Measurements from ENCODE around the gene ACSL1.
"Not testable (repeated sequence)": the region's sequence is repeated elsewhere in the genome, so short reads cannot be mapped to it uniquely, and the experiment has no call there.

The ACSL1 gene

GRCh38 chr4:184839075-184839399 lies 13.3 kb upstream of the ACSL1 start:
- not testable (repeated sequence) for DNase-seq (ENCODE audit: low read depth, low spot score)

GRCh38 chr4:184838249-184839074 lies 12.7 kb upstream of the ACSL1 start:
- no peak for DNase-seq (ENCODE audit: low read depth, low spot score)

- no peak for DNase-seq (ENCODE audit: low read depth, low spot score)
Measured at GRCh38 chr4:184836613-184837012, 10.8 kb upstream of the ACSL1 start.

- no peak for DNase-seq (ENCODE audit: low read depth, low spot score)
Measured at GRCh38 chr4:184833046-184833838, 7.5 kb upstream of the ACSL1 start.

- DNase-seq (ENCODE audit: low read depth, low spot score): no peak
Measured at GRCh38 chr4:184831153-184831552, 5.4 kb upstream of the ACSL1 start.

- no peak for DNase-seq (ENCODE audit: low read depth, low spot score)
Measured at GRCh38 chr4:184826691-184827270, 1.0 kb upstream of the ACSL1 start.

- no peak for DNase-seq (ENCODE audit: low read depth, low spot score)
Measured at GRCh38 chr4:184825141-184825895, 450 bp downstream of the ACSL1 start.

GRCh38 chr4:184824776-184825084 lies 1.0 kb downstream of the ACSL1 start:
- no peak for DNase-seq (ENCODE audit: low read depth, low spot score)

GRCh38 chr4:184824081-184824775 lies 1.5 kb downstream of the ACSL1 start:
- DNase-seq (ENCODE audit: low read depth, low spot score): no peak

- no peak for DNase-seq (ENCODE audit: low read depth, low spot score)
Measured at GRCh38 chr4:184823014-184823413, 2.8 kb downstream of the ACSL1 start.

- DNase-seq (ENCODE audit: low read depth, low spot score): no peak
Measured at GRCh38 chr4:184822356-184822755, 3.4 kb downstream of the ACSL1 start.

GRCh38 chr4:184821242-184821641 lies 4.5 kb downstream of the ACSL1 start:
- DNase-seq (ENCODE audit: low read depth, low spot score): no peak

GRCh38 chr4:184819786-184820185 lies 6.0 kb downstream of the ACSL1 start:
- DNase-seq (ENCODE audit: low read depth, low spot score): no peak

GRCh38 chr4:184818216-184818564 lies 7.6 kb downstream of the ACSL1 start:
- DNase-seq (ENCODE audit: low read depth, low spot score): no peak

- DNase-seq (ENCODE audit: low read depth, low spot score): no peak
Measured at GRCh38 chr4:184817494-184818215, 8.1 kb downstream of the ACSL1 start.

GRCh38 chr4:184816962-184817361 lies 8.8 kb downstream of the ACSL1 start:
- DNase-seq (ENCODE audit: low read depth, low spot score): no peak

GRCh38 chr4:184815046-184815877 lies 10.5 kb downstream of the ACSL1 start:
- DNase-seq (ENCODE audit: low read depth, low spot score): no peak

GRCh38 chr4:184814686-184815045 lies 11.1 kb downstream of the ACSL1 start:
- DNase-seq (ENCODE audit: low read depth, low spot score): no peak

- DNase-seq (ENCODE audit: low read depth, low spot score): no peak
Measured at GRCh38 chr4:184812651-184813181, 13.1 kb downstream of the ACSL1 start.

GRCh38 chr4:184812199-184812542 lies 13.6 kb downstream of the ACSL1 start:
- no peak for DNase-seq (ENCODE audit: low read depth, low spot score)

Data from smooth muscle cell of the brain vasculature (primary cell).